ENCODE measurements around the gene FNBP1. TPM values are rescaled to one million over a fixed set of nuclear protein-coding genes. Genes with fewer than 3 reads are reported as not detected.

FNBP1 gene
- total and polyA plus RNA-seq, 10 of the 15 experiments (the other 5 are each of a cell fraction or from before 2014, with no cell fraction given) = 64.5 to 353 (median 179) TPM

DNA sequence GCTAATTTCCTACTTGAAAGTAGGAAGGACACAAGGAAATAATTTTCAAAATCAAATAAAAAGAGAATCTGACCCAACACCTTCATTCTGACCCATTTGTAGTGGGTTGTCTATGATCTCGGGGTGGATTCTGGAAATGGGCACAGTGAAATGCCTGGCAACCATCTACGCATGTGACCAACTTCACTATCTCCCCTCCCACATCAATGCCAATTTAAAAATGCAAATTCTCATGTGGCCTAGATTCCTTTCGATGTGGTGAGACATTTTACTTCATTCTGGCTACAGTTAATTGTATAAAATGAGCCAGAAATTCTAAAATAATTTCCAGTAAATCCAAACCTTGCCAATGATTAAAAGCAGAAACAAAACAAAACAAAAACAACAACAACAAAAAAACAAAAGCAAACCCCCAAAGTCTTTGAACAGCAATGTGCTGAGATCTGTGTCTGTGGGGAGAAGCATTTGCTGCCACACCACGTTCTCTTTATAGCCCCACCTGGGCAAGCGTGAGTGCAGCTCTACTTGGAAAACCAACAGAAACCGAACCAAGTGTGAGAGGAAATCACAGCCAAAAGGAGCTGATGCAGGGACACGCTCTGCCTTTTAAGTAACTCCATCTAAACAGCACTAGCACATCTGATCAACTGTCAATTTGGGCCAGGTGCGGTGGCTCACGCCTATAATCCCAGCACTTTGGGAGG is 148.7 kb downstream of the FNBP1 start:
- Histone ChIP-seq H3K27ac (ENCODE audit: control insufficient read depth, insufficient read depth) (peak overlapping the region; percentile 3), H3K9ac (ENCODE audit: control insufficient read depth, insufficient read depth, low read length) (0 out of 2 replicates have a peak overlapping the region, but pooled peaks have one; percentile 14), H2AFZ (ENCODE audit: control insufficient read depth, low read depth, low read length) (no peak overlapping the region), H3K4me2 (ENCODE audit: control insufficient read depth, insufficient read depth) (peak overlapping the region; percentile 35; the same call in 1 of the 2 replicates), H3K4me3 (no peak overlapping the region), H3K79me2 (ENCODE audit: control insufficient read depth, insufficient read depth, low read length) (peaks cover 32% of the 10 kb centered on the region), H3K27me3 (replicated peaks in 1 of 2; ENCODE audit: control insufficient read depth in 2 of 2, insufficient read depth in 2 of 2, low read length in 1 of 2) (no peaks in the 10 kb centered on the region), H3K36me3 (ENCODE audit: control insufficient read depth in 2 of 2, insufficient read depth in 2 of 2, low read length in 1 of 2) (peaks cover 20 to 54% of the 10 kb centered on the region in 2 experiments), H3K9me3 (replicated peaks; ENCODE audit: control insufficient read depth, insufficient read depth, low read length) (no peaks in the 10 kb centered on the region), H4K20me1 (ENCODE audit: control insufficient read depth, insufficient read depth) (no peaks in the 10 kb centered on the region), H3K4me1 (ENCODE audit: control insufficient read depth, insufficient read depth, low read length) (peaks cover 87% of the 10 kb centered on the region)
- intact Hi-C loops (cut with micrococcal nuclease; ENCODE audit: unreplicated experiment) = no loop called here
- SMC1A ChIA-PET (ENCODE audit: uncharacterized antibody, unreplicated experiment) = interaction anchor here (1.3 kb wide), 1 partner anchor 39 kb away, joined by 3 read pairs; no protein-coding TSS in a partner anchor
- DNase-seq (ENCODE audit: low read depth, low spot score) = peak; percentile 16
- BruUV-seq (replicated peaks) = TSS peak; percentile 26
- RAD21 ChIA-PET (ENCODE audit: unreplicated experiment) = interaction anchor here (4.0 kb wide), 1 partner anchor 39 kb away, joined by 16 read pairs; no protein-coding TSS in a partner anchor
- no peak for FAIRE-seq
- in situ Hi-C loops (cut with MboI) = no loop called here
- peak; percentile 12 for ATAC-seq
- CTCF ChIA-PET = interaction anchor here (1.5 kb wide), 1 partner anchor 9 kb away, joined by 8 read pairs; no protein-coding TSS in a partner anchor
- POLR2A ChIA-PET = interaction anchor here (1.2 kb wide), 1 partner anchor 7 kb away, joined by 3 read pairs; no protein-coding TSS in a partner anchor
- TF ChIP-seq BHLHE40 (IDR thresholded peaks at IDR 0.05; ENCODE audit: borderline replicate concordance in 1 of 2, low read depth in 2 of 2, low read length in 1 of 2) = peak; percentile 29 to 43; a peak in 1 of 4 replicates
- TF ChIP-seq NR2F1 (conservative IDR thresholded peaks at IDR 0.05) = no peak
- peak; percentile 37; the same call in 1 of the 2 replicates for TF ChIP-seq POLR2AphosphoS2 (IDR thresholded peaks at IDR 0.05; ENCODE audit: low read depth, low read length)
- TF ChIP-seq ATF3 (IDR thresholded peaks at IDR 0.05; ENCODE audit: borderline replicate concordance, extremely low read depth, low read depth, low read length) = no peak
- TF ChIP-seq NBN (IDR thresholded peaks at IDR 0.05) = 0 out of 2 replicates have a peak, but pooled peaks have one; percentile 23
- 0 out of 2 replicates have a peak, but pooled peaks have one; percentile 31 for TF ChIP-seq RAD51 (IDR thresholded peaks at IDR 0.05)
- TF ChIP-seq RFX5 (IDR thresholded peaks at IDR 0.05; ENCODE audit: low read depth, low read length) = peak; percentile 37; the same call in 1 of the 2 replicates
- peak; percentile 18; the same call in 1 of the 2 replicates for TF ChIP-seq POLR2AphosphoS5 (IDR thresholded peaks at IDR 0.05; ENCODE audit: low read length)
- no peak for TF ChIP-seq ELK1 (IDR thresholded peaks at IDR 0.05; ENCODE audit: low read depth, low read length)
- TF ChIP-seq USF1 (IDR thresholded peaks at IDR 0.05; ENCODE audit: borderline replicate concordance, extremely low read length, insufficient read depth, low read depth, low read length) = no peak
- 0 out of 2 replicates have a peak, but pooled peaks have one; percentile 27 for TF ChIP-seq POLR2A (IDR thresholded peaks at IDR 0.05; ENCODE audit: low read depth, low read length)
- peak; percentile 38; the same call in 1 of the 3 replicates for TF ChIP-seq POU2F2 (IDR thresholded peaks at IDR 0.05; ENCODE audit: borderline replicate concordance, low read depth, low read length)
- WGBS (ENCODE audit: insufficient coverage, insufficient replicate concordance, low lambda C conversion rate, missing lambda C conversion rate) = 26% methylated on average over 9 of the region's 9 CpGs
